GM21423 (cell line): ENCODE data around the gene PTPRN.
"Not testable (repeated sequence)": the region's sequence is repeated elsewhere in the genome, so short reads cannot be mapped to it uniquely, and the experiment has no call there.

Experiments
- ATAC-seq: cut with Tn5 transposase; IDR thresholded peaks from one replicate; pipeline ENCODE4 v1.9.1; 2021; ENCODE audit warnings: mild to moderate bottlenecking, moderate library complexity; ENCODE audit not compliant: unreplicated experiment

Gene PTPRN

GRCh38 chr2:219289195-219289536 is 20.0 kb downstream of the PTPRN start:
- no peak for ATAC-seq

DNA sequence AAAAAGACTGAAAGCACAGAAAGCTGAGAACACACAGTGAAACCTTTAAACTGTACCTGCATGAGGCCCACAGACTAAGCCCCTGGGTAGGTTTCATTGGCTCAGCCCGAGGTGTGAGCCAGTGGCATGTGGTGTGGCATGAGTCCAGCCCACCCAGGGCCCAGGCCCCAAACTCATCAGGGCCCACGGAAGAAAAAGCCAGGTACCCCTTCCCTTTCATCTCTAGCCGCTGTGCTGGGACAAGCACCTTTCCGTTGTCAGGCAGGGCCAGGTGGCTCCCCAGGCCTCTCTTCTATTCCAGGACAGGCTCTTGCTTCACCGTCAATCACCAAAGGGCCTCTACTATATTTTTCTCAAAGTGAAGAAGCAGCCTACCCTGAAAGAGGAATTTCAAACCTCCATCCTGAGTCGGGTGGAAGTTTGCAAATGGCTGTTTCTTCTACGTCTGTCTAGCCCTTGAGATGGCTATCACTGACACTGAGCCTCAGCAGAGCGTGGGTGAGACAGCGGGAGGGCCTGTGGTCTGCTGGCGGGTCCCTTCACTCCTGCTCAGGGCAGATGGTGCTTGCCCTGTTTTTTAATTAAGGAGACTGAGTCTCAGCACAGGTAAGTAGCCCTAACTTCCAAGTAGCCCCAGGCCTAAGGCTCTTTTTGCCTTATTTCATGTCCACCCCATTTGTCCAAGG is 21.5 kb downstream of the PTPRN start:
- no peak for ATAC-seq

DNA sequence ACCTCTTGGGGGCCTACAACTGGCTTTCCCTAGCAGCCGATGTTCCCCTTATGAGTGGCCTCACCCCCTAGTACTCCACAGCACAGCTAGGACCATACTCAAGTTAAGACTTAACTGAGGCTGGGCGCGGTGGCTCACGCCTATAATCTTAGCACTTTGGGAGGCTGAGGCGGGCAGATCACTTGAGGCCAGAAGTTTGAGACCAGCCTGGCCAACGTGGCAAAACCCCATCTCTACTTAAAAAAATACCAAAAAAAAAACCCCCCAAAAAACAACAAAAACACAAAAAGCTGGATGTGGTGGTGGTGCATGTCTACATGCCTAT is 22.1 kb downstream of the PTPRN start:
- ATAC-seq: not testable (repeated sequence)

GRCh38 chr2:219286436-219287115 is 22.6 kb downstream of the PTPRN start:
- no peak for ATAC-seq

GRCh38 chr2:219285894-219286425 is 23.2 kb downstream of the PTPRN start:
- no peak for ATAC-seq

DNA sequence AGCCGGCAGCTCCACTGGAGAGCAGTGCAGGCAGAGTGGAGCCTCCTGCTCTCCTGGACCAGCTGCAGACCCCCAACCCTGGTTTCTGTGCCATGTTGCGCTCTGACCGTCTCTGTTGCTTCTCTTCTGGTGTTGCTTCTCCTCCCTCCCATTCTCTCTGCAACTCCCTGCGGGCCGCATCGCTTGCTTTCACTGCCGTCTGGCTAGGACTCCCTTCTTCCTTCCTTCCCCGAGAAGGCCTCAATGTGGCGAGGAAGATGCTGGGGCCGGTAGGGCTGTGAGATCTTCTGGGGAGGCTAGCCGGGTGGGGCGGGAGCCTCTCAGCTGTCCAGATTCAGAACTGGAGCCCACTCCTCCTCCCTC is 23.8 kb downstream of the PTPRN start:
- no peak for ATAC-seq

- no peak for ATAC-seq
Measured at GRCh38 chr2:219284501-219285372, 24.5 kb downstream of the PTPRN start.

DNA sequence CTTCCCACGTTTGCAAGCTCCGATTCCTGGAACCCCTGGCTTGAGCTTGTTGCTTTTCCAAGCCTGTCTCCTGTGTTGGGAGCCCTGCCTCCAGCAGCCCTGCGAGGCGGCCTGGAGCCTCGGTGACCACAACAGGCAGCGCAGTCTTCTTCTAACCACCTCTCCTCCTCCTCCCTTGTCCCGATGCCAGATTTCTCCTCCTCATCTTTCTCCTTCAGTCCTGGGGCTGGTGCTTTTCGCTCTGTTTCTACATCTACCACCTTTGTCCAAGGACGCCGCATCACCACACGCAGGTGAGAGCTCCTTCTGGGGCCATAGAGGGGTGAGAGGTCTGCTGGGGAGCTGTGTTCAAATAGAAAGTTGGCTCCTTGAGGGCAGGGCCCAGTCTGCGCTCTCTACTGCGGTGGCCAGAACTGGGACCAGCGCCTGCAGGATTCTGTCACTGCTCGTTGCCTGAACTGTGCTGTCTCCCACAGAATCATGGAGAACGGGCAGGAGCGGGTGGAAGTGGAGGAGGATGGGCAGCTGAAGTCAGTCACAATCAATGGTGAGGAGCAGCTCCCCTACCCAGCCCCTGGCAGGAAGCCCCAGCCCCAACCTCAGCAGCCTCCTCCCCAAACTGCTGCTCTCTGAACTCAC is 26.1 kb downstream of the PTPRN start:
- no peak for ATAC-seq

- ATAC-seq: no peak
Measured at GRCh38 chr2:219282375-219282774, 26.8 kb downstream of the PTPRN start.

DNA sequence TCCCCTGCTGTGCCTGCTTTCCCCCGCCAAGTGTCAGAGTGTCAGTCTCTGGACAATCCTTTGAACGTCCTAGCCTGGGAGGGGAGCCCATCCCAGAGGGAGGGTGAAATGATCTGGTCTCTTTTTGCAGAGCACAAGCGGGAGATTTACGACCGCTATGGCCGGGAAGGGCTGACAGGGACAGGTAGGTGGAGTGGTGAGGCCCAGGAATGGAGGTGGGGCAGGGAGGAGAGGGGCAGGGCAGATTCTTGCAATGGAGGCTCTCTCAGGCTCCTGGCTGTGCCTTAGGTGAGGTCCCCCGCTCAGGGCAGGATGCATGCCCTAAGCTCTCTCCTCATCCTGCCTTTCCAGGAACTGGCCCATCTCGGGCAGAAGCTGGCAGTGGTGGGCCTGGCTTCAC is 27.6 kb downstream of the PTPRN start:
- no peak for ATAC-seq

- no peak for ATAC-seq
Measured at GRCh38 chr2:219280651-219281050, 28.6 kb downstream of the PTPRN start.

- no peak for ATAC-seq
Measured at GRCh38 chr2:219279916-219280516, 29.2 kb downstream of the PTPRN start.

DNA sequence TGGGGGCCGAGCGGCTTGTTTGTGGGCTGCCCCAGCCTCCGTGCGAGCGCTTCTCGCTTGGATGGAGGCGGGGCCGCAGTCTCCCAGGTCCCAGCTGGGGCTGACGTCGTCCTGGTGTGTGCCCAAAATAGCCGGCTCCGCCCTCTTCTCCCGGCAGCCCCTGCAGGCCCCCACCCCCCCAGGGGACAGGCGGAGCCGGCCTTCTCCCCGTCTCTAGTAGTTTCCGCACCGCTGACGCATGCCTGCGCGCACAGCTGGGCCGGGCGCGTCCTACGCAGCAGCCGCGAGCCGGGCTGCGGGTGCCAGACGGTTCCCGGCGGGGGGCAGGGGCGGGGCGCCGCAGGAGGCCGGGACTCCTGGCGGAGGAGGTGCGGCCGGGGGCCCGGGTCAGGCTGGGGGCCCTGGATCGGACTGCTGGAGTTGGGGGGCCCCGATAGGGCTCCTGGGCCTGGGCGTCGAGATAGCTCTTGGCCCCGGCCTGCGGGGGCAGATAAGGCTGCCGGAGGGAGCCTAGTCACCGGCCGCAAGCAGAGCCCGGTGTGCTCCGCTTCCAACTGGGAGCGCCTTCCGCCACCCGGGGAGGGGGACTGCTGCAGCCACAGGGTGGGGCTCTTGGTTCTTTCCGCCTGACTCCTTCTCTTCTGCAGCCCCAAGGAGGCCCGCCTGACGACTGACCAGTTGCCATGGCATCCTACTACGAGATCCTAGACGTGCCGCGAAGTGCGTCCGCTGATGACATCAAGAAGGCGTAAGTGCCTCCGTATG is 29.9 kb downstream of the PTPRN start, which contains the start of gene DNAJB2:
TSS of gene DNAJB2 (plus strand) at position 216 of the 765 bp plus-strand sequence. CDS start at position 684, 468 bp downstream.
- ATAC-seq: peak; percentile 86

DNA sequence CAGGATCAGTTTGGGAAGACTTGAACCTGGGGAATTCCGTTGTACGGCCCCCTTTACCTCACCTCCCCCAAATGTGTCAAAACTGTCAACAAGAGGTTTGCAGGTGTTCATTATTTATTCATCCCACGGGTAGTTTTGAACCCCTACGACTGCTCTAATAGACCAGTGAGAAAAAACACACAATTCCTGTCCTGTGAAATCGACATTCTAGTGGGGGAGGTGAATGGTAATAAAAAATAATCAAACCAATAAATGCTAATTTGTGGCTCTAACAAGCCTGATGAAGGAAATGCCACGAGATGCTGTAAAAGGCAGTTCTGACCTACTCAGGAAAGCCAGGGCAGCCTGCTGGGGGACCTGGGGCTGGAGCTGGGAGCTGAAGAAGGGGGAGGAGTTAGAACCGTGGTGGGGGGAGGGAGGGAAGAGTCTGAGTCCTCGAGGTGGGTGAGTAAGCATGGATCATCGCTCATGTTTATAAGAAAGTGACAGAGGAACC is 30.5 kb downstream of the PTPRN start:
- no peak for ATAC-seq

GRCh38 chr2:219277703-219278654 is 31.2 kb downstream of the PTPRN start:
- ATAC-seq: peak; percentile 19

DNA sequence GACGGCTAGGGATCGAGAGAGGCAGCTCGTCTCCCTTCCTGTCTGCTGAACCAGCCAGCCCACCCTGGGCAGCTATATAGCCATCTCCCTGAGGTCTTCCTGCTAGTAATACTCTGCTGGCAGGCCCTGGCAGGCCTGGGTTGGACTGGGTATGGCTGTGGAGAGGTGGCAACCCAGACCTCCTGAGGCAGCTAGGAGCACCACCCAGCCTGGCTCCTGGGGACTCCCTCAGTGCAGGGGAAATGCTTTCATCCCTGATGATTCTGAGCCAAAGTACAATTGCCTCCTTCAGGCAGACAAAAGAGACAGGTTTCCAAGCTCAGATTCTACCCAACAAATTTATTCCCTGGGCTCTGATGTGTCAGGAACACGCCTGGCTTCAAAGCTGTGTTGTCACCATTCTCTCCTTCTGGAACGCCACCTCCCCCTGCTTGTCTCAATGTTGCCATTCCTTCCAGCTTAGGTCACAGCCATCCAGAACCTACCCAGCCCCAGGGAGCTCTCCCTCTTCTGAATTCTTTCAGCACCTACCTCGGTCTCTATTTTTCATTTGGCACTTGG is 34.8 kb downstream of the PTPRN start:
- ATAC-seq: no peak

GRCh38 chr2:219273937-219274336 is 35.3 kb downstream of the PTPRN start:
- ATAC-seq: no peak

DNA sequence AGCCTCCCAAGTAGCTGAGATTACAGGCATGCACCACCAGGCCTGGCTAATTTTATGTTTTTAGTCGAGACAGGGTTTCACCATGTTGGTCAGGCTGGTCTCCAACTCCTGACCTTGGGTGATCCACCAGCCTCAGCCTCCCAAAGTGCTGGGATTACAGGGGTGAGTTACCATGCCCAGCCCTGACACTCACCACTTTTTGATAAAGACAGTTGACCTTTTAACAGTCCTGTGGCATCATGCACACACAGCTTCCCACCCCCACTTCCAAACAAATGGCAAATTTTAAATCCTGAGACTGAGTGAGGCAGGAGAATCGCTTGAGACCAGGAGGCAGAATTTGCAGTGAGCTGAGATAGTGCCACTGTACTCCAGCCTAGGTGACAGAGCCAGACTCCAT is 36.2 kb downstream of the PTPRN start:
- no peak for ATAC-seq
